Measurements from ENCODE around the gene SIVA1. TPM values are rescaled to one million over a fixed set of nuclear protein-coding genes. Genes with fewer than 3 reads are reported as not detected.

SIVA1 gene
- total and polyA plus RNA-seq, 2 donors (not counting 1 experiment from before 2014, with no cell fraction given): 50.7 to 123 TPM

GRCh38 chr14:104798300-104799243, 45.6 kb downstream of the SIVA1 start:
- H3K4me1 ChIP-seq (ENCODE audit: control insufficient read depth in 2 of 2, insufficient read depth in 2 of 2, low read length in 2 of 2): peaks cover 32 to 58% of the 10 kb centered on the region in 2 donors
- peaks cover 49% of the 10 kb centered on the region for H3K4me1 Mint-ChIP-seq
- ATAC-seq (ENCODE audit: low read depth): no peak

More at GRCh38 chr14:104798300-104799243, 45.6 kb downstream of the SIVA1 start:
- peaks cover 14% of the 10 kb centered on the region for H3K79me2 ChIP-seq (ENCODE audit: control insufficient read depth, insufficient read depth, low read length)
- Mint-ChIP-seq H3K27me3 (no peaks in the 10 kb centered on the region), H3K9me3 (ENCODE audit: insufficient read depth) (no peaks in the 10 kb centered on the region), H3K4me3 (peak overlapping the region; percentile 81), H3K27ac (peak overlapping the region; percentile 86)
- ChIA-PET CTCF (interaction anchor here (1.4 kb wide), 1 partner anchor 30 kb away, joined by 4 read pairs; no protein-coding TSS in a partner anchor), POLR2A (interaction anchor here (0.6 kb wide), 1 partner anchor 46 kb away, joined by 3 read pairs; the partner anchor contains the start of gene SIVA1)
- H2AFZ ChIP-seq (ENCODE audit: insufficient read depth, low read depth, low read length, poor library complexity, severe bottlenecking): no peak overlapping the region
- 91% methylated on average over 13 of the region's 16 CpGs for WGBS (ENCODE audit: insufficient coverage)
- peaks cover 28% of the 10 kb centered on the region for H4K20me1 ChIP-seq (ENCODE audit: control insufficient read depth, insufficient read depth, low read length, poor library complexity, severe bottlenecking)
- H3K4me2 ChIP-seq (replicated peaks; ENCODE audit: low read depth, low read length, poor library complexity, severe bottlenecking): no peak overlapping the region
- no peak overlapping the region for H3K9ac ChIP-seq (ENCODE audit: low read length)
- peak overlapping the region in 1 of 2 donors; percentile 39 for H3K27ac ChIP-seq (ENCODE audit: low read length in 2 of 2)
- no peak overlapping the region for H3K4me3 ChIP-seq (ENCODE audit: control extremely low read depth in 1 of 5, extremely low read depth in 1 of 5, insufficient read depth in 1 of 5, low read depth in 2 of 5, low read length in 4 of 5)
- no peaks in the 10 kb centered on the region for H3K9me3 ChIP-seq (ENCODE audit: control extremely low read depth in 1 of 3, control insufficient read depth in 2 of 3, insufficient read depth in 1 of 3, low read length in 2 of 3)
- no peaks in the 10 kb centered on the region for H3K27me3 ChIP-seq (replicated peaks in 1 of 4; ENCODE audit: control extremely low read depth in 1 of 4, control insufficient read depth in 3 of 4, insufficient read depth in 4 of 4, low read length in 3 of 4)
- intact Hi-C loops (cut with micrococcal nuclease): no loop called here
- H3K36me3 ChIP-seq (replicated peaks in 1 of 2; ENCODE audit: control extremely low read depth in 1 of 2, control insufficient read depth in 1 of 2, extremely low read depth in 1 of 2, insufficient read depth in 2 of 2, low read length in 1 of 2): no peaks in the 10 kb centered on the region
- no peak for TF ChIP-seq CTCF (IDR thresholded peaks at IDR 0.05)
- TF ChIP-seq EZH2 (IDR thresholded peaks at IDR 0.05; ENCODE audit: borderline replicate concordance, insufficient read depth, low read depth, low read length, poor library complexity, severe bottlenecking): no peak
- DNase-seq: peak; percentile 30
